ENCODE data around the gene BAK1.
"Not testable (repeated sequence)": the region's sequence is repeated elsewhere in the genome, so short reads cannot be mapped to it uniquely, and the experiment has no call there.

The BAK1 gene

DNA sequence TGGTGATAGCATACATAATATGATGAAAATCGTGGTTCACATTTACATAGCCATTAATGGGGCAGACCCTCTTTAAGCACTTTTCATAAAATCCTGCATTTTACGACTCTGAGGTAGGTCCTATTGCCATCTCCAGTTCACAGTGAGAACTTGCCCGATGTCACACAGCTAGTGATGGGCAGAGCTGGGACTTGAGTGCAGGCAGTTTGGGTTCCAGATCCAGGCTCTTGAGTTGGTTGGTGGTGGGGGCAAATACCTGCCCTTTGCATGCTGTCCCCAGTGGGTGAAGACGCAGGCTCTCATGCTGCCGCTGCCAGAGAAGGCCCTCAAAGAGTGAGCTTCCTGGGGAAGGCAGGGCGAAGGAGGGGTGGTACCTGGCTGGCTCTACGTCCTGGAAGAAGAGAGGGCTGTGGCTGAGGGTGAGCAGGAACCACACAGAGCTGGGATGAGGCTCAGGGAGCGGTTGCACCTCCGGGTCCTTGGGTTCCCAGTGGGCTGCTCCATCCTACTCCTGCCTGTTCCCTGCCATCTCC lies 6.1 kb upstream of the BAK1 start:
- no peak for DNase-seq (ENCODE audit: low read depth in 2 of 2)

DNA sequence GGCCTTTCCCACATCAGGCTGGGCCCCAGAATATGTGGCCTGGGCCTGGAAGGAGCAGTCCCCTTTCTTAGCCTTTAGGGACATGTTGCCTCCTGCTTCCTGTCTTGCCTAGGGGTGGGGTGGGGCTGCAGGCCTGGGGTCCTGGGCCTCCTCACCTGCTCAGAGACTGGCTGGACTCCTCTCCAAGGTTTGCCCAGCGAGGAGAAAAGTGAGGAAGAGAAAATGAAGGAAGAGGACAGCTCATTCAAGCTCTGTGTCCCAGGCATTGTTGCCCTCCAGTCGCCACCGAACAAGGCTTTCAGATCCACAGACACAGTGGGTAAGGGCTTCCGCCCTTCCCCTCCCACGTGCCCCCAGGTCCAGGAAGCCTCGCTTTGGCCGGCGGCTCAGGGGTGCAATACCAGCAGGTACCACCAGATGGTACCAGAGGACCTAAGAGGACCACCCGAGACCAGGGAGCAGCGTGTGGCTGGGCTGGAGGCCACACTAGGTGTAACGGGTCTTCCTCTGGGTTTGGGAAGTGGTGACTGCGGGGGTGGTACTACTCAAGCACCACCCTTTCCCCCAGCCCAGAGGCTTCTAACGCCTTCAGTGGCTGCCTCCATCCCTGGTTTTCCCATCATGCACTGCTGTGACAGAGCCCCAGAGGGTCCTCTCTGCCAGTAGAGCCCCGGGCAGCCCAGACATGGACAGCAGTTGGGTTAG lies 5.5 kb upstream of the BAK1 start:
- DNase-seq (ENCODE audit: low read depth in 2 of 2) = peak; percentile 51 to 85

DNA sequence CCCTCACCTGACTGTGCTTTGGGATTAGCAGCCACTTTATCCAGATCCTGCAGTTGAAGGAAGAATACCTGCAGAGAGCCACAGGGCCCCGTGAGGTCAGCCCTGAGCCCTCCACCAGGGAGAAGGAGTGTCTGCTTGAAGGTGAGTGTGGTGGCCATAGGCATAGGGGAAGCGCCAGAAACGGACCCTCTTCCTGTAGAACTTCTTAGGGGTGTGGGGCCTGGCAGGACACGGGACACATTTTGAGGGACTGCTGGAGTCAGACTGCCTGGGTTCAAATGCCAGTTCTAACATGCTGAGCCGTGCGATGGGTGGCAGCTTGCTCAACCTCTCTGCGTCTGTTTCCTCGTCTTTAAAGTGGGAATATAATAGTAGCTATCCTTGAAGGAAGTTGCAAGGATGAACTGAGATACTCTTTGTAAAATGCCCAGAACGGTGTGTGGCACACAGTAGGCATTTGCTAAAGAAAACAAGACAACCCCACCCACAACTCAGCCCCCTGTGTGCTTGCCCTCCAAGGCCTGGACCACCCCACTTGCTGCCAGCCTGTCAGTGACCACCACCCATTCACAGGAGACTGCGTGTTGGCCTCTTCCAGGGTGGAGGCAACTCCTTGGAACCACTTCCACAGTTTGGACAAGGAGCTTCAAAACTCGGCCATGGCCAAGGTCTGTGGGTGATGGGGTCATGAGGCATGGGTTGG lies 4.8 kb upstream of the BAK1 start:
- no peak for DNase-seq (ENCODE audit: low read depth in 2 of 2)

DNA sequence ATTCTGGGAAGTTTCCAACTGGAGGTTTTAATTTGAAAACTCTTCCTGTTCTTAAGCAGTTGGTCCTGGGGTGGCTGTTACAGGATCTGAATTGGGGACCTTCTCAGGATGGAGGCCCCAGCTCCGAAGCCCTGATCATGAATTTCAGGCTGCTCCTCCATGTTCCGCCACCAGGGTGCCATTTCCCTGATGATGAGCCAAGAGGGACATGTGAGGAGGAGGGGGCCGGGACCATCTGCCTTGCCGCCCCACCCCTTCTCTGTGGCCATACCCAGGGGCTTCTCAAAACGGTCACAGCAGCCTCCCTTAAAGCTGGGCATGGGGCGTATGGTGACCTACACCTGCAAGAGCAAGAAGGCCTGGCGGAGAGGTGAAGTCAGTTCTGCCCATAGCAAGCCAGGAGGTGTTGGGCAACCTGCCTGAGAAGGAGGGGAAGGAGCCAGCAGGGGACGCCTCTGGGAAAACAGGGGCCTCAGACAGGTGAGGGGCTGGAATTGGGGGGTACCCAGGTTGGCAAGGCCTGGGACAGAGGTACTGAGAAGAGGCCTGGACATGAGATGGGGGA lies 3.6 kb upstream of the BAK1 start:
- DNase-seq (ENCODE audit: low read depth in 2 of 2) = no peak

DNA sequence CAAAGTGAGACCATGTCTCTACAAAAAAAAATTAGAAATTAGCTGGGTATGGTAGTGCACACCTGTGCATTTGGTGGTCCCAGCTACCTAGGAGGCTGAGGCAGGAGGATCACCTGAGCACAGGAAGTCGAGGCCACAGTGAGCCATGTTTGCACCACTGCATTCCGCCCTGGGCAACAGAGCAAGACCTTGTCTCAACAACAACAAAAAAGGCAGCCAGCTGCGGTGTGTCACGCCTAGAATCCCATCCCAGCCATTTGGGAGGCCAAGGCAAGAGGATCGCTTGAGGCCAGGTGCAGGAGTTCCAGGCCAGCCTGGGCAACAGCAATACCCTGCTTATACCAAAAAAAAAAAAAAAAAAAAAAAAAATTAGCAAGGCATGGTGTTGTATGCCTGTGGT lies 1.1 kb upstream of the BAK1 start:
- DNase-seq (ENCODE audit: low read depth in 2 of 2) = no peak

DNA sequence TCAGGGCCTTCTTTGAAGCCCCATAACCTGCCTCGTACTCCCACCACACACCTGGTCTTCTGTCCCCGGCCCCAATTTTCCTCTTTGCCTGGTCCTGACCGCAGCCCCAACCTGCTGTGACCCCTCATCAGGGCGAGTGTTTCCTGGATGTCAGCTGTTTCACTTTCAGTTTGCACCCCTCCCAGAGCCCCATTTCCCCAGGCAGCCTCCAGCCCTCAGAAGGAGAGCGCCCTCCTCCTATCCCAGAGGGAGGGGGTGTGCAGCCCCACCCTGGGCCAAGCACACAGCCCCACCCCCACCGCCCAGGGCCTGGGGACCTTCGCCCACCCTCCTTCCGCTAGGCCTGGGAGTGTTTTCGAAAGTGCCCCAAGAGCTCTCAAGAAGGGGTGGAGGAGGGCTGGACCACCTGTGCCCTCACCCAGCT lies 1.5 kb downstream of the BAK1 start:
- no peak for DNase-seq (ENCODE audit: low read depth in 2 of 2)

DNA sequence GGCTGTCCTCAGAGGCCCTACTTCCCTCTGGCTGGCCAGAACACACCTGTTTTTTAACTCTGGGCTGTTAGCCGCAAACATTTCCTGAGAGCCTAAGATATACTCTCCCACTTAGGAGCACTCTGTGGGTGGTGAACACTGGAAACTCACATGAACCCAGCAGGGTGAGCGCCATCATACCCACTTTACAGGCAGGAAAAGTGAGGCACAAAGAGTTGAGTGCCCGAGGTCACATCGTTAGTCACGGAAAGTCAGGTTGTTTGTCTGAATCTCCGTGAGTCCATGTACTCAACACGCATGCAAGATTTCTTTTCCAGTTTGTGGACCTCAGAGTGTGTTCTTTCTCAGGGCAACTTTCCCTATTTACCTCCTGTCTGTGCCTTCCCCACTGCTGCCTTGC lies 1.9 kb downstream of the BAK1 start:
- no peak for DNase-seq (ENCODE audit: low read depth in 2 of 2)

DNA sequence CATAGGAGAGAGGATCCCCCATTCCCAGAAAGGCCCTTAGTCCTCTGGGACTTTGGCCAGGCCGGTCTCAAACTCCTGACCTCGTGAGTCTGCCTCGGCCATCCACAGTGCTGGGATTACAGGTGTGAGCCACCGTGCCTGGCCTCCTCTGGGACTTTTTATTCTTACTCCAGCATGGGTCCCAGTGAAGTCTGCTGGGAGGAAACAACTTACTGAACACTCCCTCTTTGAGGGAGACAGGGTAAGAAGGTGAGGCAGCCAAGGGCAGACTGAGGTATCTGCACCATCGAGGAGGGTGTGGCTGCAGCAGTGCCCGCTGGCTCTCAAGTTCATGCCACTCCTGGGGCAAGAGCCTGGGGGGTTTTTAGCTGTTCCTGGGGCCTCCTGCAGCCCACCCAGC lies 2.4 kb downstream of the BAK1 start:
- no peak for DNase-seq (ENCODE audit: low read depth in 2 of 2)

DNA sequence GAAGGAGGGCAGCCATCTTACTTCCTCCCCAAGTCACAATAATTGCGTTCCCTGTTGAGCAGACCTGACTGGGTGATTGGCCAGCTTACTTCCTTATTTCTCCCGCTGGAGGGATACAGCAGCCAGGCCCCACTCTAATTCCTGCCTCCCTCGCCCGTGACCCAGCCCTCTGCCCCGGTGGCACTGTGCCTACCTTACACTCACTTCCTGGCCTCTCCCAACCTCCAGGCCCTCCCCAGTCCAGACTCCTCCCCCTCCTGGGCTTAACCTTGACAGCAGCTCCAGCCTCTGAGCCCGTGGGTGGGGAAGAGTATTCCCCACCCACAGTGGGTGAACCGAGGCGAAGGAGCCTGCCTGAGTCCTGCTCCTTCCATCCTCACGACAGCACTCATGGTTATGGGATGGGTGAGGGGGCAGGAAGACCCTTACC lies 3.0 kb downstream of the BAK1 start:
- no peak for DNase-seq (ENCODE audit: low read depth in 2 of 2)

DNA sequence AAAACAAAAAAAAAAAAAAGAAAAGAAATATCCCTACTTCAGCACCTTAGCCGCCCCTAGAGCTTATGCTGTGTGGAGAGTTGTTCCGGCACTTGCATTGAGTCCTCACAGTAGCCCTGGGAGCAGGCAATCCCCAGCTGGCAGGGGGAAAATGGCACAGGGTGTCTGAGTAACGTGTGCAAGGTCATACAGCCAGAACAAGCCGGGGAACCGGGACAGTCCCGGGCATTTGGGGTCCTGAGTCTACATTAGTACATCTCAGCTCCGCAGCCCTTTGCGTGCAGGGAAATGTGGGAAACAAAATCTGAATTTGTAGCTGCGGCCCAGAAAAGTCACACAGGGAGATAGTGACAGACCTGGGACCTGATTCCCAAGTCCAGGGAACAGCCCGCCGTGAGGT lies 3.4 kb downstream of the BAK1 start:
- no peak for DNase-seq (ENCODE audit: low read depth in 2 of 2)

DNA sequence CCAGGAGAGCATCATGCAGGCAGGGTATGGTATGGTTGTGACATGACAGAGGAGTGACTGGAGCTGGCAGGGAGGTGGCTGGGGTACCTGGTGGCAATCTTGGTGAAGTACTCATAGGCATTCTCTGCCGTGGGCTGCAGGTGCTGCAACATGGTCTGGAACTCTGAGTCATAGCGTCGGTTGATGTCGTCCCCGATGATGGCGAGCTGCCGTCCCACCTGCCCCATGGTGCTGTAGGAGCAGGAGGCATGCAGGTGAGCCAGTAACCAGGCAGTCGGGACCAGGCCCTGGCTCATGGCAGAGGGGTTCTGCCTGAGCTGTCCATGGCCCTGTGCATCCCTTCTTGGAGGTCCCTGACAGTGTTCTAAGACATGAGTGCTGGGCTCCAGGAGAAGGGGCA lies 4.9 kb downstream of the BAK1 start:
- DNase-seq (ENCODE audit: low read depth in 2 of 2) = no peak

DNA sequence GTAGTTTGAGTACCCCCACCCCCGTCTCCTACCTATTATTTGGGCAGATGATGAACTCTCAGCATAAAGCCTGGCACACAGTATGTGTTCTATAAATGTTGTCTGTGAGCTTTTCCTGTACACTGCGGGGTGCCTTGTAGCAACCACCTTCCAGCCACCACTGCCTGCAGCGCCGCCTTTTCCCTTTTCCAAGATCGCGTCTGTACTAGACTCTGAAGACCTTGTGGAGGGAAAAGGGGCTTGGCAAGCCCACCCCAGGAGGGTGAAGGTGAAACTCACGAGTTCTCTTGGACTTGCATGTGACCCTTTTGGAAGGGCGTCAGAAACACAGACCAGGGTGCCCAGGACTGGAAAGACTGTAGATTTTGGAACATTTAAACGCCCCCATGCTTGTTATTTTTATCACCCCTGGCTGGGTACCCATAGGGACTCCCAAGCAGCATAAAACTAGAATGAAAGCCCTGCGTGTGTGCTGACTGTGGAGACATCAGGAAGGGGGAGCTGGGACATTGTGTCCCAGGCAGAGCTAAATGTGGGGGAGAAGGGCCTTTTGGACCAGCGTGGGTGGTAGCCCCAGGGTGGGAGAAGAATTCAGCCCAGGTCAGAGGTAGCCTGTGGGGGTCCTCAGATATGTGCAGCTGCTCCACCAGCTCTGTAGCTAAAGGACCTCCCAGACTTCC lies 8.3 kb downstream of the BAK1 start:
- DNase-seq (ENCODE audit: low read depth in 2 of 2) = no peak

DNA sequence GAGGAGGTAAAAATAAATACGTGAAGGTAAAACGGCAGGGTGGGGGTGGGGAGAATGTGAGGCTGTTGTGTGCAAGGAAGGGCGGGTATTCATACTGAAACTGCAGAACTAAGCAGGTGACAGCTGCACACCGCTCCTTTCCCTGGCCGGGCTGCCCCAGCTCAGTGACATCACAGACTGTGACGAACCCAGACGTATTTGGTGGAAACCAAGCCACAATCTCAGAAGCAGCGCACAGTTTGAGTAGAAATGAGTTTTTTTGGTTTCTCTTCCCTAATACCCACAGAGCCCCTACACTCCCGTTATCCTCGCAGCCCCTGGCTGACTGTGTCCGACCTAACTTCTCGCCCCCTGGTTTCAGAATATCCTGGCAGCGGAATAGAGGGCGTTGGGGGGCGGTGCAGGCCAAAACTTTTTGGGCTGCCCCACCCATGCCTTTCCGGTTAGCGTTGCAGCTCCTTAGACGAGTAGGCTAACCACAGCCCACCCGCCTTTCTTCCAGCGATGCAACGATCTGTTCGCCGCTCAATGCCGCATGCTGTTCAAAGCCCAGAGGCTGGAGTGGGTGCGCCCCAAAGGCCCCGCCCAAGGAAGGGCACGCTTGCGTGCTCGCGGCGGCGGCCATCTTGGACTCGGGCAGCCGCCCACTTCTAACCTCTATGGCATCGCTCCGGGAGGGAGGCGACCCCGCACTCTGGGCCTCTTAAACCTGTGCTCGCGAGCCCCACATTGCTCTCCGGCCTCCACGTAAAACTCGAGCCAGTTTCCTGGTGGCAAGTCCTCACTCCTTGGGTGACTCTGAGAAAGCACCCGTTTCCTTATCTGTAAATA lies 9.1 kb downstream of the BAK1 start:
- peak; percentile 65 to 69 for DNase-seq (ENCODE audit: low read depth in 2 of 2)

DNA sequence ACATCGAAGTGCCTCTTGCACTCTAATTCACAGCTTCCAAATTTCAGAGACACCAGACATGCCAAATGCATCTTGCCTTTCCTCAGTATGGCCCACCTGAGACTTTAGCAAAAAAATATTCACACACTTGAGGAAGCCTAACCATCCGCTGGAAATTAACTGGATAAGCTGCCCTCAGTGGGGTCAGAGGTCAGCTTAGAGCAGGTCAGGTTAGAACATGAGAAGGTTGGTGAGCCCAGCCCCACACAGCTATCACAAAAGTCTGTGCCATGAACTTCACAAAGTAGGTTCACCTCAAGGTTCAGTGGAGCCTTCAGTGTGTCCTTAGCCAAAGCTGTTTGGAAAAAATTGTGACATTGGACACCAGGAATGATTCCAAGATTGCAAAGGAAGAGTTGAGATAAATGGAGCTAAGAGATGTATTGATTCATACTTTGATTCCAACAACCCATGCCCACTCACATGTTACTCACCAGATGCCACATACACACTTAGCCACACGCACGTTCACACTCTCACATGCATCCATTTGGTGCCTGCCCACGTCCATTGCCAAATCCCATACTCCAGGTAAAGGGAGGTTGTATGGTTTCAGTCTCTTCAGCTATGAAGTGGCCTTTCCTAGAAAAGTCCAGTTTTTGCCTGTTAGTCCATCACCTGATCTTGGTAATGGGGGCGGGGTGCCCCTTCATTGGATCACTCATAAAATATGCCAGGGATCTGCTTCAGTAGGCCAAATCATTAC lies 11.1 kb downstream of the BAK1 start:
- no peak for DNase-seq (ENCODE audit: low read depth in 2 of 2)

DNA sequence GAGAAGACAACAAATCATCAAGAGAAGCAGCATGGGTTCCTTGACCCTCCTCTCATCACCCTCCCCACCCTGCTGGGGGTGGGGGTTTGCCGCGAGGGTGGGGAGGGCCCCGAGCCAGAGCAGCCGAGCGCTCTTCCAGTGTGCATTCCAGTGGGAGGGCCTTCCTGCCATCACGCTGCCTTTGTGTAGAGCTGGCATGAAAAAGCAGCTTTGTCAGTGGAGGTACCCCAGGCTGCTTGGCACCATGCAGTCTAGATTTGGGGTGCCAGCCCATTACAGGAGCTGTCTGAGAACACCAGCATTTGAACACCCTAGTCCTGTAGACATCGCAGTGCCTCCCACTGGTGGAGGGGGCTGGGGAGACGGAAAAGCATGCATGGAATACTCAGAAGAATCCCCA lies 12.2 kb downstream of the BAK1 start:
- no peak for DNase-seq (ENCODE audit: low read depth in 2 of 2)

DNA sequence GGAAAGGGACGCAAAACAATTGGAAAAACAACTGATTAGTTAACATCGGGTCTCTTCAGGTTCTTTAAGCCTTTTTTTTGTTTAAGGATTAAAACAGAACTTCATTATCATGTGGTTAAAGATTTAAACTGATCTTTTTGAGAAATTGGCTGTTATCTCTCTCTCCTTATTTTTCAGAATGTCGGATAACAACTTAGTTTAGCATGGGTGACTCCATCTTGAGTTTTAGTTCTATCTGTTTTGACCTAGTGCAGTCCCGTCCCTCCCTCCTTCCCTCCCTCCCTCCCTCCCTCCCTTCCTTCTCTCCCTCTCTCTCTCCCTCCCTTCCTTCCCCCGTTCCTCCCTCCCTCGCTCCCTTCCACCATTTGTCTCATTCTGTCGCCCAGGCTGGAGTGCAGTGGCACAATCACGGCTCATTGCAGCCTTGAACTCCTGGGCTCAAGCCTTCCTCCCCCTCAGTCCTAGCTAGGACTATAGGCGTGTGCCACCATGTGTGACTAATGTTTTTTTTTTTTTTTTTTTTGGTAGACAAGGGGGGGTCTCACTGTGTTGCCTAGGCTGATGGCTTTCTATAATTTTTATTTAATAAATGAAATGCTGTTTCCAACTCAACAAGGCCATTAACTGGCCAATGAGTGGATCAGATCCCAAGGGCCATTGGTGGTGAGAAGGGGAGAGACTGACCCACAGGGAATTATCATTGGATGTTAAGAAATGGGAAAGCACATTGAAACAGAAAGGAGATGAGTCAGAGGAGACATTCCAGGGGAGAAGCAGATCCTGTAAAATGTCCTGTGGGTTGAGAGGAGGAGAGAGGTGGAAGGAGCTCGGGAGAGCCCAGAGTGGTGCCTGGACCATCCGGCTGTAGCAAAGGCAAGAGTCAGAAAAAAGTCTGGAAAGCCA lies 13.6 kb downstream of the BAK1 start:
- DNase-seq (ENCODE audit: low read depth in 2 of 2) = no peak

DNA sequence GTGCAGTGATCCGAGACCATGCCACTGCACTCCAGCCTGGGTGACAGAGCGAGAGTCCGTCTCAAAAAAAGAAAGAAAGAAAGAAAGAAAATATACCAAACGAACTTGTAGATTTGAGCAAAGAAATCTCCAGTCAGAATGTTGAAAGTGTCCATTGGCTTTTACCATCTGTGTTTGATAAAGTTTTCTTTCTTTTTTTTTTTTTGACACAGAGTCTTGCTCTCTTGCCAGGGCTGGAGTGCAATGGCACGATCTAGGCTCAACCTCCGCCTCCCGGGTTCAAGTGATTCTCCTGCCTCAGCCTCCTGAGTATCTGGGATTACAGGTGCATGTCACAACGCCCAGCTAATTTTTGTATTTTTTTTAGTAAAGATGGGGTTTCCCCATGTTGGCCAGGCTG lies 21.3 kb downstream of the BAK1 start:
- DNase-seq (ENCODE audit: low read depth in 2 of 2) = no peak

DNA sequence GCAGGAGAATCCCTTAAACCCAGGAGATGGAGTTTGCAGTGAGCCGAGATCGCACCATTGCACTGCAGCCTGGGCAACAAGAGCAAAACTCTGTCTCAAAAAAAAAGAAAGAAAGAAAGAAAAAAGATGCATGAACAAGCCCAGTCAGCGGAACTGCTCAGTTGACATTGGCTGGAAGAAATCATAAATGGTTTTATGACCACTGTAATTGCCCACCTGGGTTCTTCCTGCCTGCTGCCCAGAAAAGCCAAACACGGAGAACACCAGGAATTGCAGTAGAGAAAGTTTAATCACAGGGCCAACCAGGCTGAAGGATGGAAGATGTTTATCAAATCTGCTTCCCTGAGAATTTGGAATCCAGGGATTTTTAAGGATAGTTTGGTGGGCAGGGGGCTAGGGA lies 22.7 kb downstream of the BAK1 start:
- DNase-seq (ENCODE audit: low read depth in 2 of 2) = no peak

DNA sequence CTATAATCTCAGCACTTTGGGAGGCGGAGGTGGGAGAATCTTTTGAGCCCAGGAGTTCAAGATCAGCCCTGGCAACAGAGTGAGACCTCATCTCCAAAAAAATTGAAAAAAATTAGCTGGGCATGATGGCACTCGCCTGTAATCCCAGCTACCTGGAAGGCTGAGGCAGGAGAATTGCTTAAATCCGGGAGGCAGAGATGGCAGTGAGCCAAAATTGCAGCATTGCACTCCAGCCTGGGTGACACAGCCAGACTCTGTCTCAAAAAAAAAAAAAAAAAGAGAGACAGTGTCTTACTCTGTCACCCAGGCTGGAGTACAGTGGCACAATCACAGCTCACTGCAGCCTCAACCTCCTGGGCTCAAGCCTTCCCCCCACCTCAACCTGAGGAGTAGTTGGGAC lies 27.2 kb downstream of the BAK1 start:
- DNase-seq (ENCODE audit: low read depth in 2 of 2) = not testable (repeated sequence)

DNA sequence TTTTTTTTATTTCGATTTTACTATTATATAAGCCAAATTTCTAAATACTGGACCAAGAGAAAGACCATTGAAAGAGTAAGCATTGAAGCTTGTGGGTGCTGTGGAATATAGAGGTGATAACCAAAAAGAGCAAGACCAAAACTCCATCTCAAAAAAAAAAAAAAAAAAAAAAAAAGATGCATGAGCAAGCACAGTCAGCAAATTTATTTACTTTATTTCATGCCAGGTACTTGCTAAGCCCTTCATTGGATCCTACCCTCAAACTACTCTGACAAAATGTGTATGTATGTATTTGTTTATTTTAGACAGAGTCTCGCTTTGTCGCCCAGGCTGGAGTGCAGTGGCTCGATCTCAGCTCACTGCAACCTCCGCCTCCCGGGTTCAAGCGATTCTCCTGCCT lies 27.8 kb downstream of the BAK1 start:
- no peak for DNase-seq (ENCODE audit: low read depth in 2 of 2)
